ENCODE results near the gene ASB16. TPM values are rescaled to one million over a fixed set of nuclear protein-coding genes. Genes with fewer than 3 reads are reported as not detected.
A peak's percentile ranks its signal among the peaks of the same experiment; 100 is the strongest.

ASB16 gene
- total and polyA plus RNA-seq, 9 of the 15 experiments (the other 6 are each of a cell fraction or from before 2014, with no cell fraction given) = 0.03 to 0.07 TPM; not detected in 7

- Histone ChIP-seq H3K4me1 (replicated peaks in 1 of 2; ENCODE audit: control insufficient read depth in 2 of 2, insufficient read depth in 2 of 2, low read length in 2 of 2) (peaks cover 10 to 22% of the 10 kb centered on the region in 2 experiments), H3K27me3 (ENCODE audit: control insufficient read depth in 2 of 2, insufficient read depth in 2 of 2, low read length in 2 of 2) (no peaks in the 10 kb centered on the region), H4K20me1 (replicated peaks; ENCODE audit: control insufficient read depth, insufficient read depth, low read length) (0 out of 2 replicates have a peak, but pooled peaks cover 3% of the 10 kb centered on the region), H3K36me3 (ENCODE audit: control insufficient read depth, insufficient read depth, low read length) (peaks cover 39% of the 10 kb centered on the region), H3K79me2 (ENCODE audit: control insufficient read depth, insufficient read depth, low read length) (peaks cover 57% of the 10 kb centered on the region), H3K9me3 (replicated peaks; ENCODE audit: control insufficient read depth, insufficient read depth, low read depth, low read length) (no peaks in the 10 kb centered on the region), H3K9ac (ENCODE audit: insufficient read depth in 1 of 2, low read depth in 2 of 2, low read length in 2 of 2) (peak overlapping the region in 1 of 2 experiments; percentile 59; a peak in 2 of 4 replicates), H3K4me3 (no peak overlapping the region), H3K9me1 (ENCODE audit: control insufficient read depth, insufficient read depth, low read length) (no peaks in the 10 kb centered on the region), H3K27ac (ENCODE audit: extremely low read depth, low read depth, low read length) (no peak overlapping the region), H3K4me2 (ENCODE audit: insufficient read depth, low read length) (no peak overlapping the region), H2AFZ (ENCODE audit: low read depth, low read length) (no peak overlapping the region)
- no peak for FAIRE-seq
- ATAC-seq = no peak
- in situ Hi-C loops (cut with MboI) = no loop called here
- no peak for DNase-seq (ENCODE audit: extremely low read depth in 1 of 4, low spot score in 3 of 4)
- 87% methylated on average over 2 of the region's 2 CpGs for WGBS (ENCODE audit: insufficient coverage, low coverage, missing lambda C conversion rate)
- TF ChIP-seq C11orf30 (IDR thresholded peaks at IDR 0.05; ENCODE audit: low read depth) (peak; percentile 35; the same call in 1 of the 2 replicates), MAFF (IDR thresholded peaks at IDR 0.05; ENCODE audit: low read length) (peak; percentile 36; the same call in 1 of the 2 replicates), ZNF695 (CRISPR knock-in tag; IDR thresholded peaks at IDR 0.05) (no peak), SUPT5H (IDR thresholded peaks at IDR 0.05) (no peak), ZNF316 (IDR thresholded peaks at IDR 0.05) (peak; percentile 79), AFF4 (CRISPR knock-in tag; IDR thresholded peaks at IDR 0.05) (no peak), MAFK (IDR thresholded peaks at IDR 0.05; ENCODE audit: low read length) (peak; percentile 48; the same call in 1 of the 2 replicates)
- no TSS peak for BruUV-seq (replicated peaks)
- intact Hi-C loops (cut with micrococcal nuclease) = no loop called here
- CTCF ChIA-PET (ENCODE audit: low intra/inter-chr PET ratio) = no interaction called here
- POLR2A ChIA-PET = interaction anchor here (0.9 to 4.5 kb wide), 2 partner anchors 10 to 34 kb away, joined by 3 to 35 read pairs; no protein-coding TSS in a partner anchor
These were observed 12.5 kb downstream of the ASB16 start for GRCh38 chr17:44183024-44183423.
